ENCODE data around the gene CLCN7. TPM values are rescaled to one million over a fixed set of nuclear protein-coding genes. Genes with fewer than 3 reads are reported as not detected.
A peak's percentile ranks its signal among the peaks of the same experiment; 100 is the strongest.

CLCN7 gene
- total and polyA plus RNA-seq, 2 of the 13 experiments (the other 11 are each of a cell fraction or from before 2014, with no cell fraction given), result 24.6 to 25.1 TPM

DNA sequence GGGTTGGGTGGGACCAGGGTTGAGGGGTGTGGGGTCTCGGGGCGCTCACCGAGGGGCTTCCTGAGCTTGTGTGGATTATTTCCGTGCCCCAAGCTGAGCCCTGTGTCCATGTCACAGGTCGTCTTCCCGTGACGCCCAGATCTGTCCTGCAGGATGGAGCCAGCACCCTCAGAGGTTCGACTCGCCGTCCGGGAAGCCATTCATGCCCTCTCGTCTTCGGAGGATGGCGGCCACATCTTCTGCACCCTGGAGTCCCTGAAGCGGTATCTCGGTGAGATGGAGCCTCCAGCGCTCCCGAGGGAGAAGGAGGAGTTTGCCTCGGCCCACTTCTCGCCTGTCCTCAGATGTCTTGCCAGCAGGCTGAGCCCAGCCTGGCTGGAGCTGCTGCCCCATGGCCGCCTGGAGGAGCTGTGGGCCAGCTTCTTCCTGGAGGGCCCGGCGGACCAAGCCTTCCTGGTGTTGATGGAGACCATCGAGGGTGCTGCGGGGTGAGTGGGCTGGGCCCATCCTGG lies 19.4 kb upstream of the CLCN7 start:
- Histone ChIP-seq H3K9ac (ENCODE audit: insufficient read depth, low read depth, low read length) (peak overlapping the region; percentile 96), H3K36me3 (replicated peaks in 1 of 2; ENCODE audit: control insufficient read depth in 1 of 2, insufficient read depth in 2 of 2, low read length in 2 of 2) (peaks cover 2 to 19% of the 10 kb centered on the region in 2 experiments; a peak in 2 of 5 replicates), H4K20me1 (ENCODE audit: insufficient read depth, low read length) (no peaks in the 10 kb centered on the region), H3K27me3 (ENCODE audit: control insufficient read depth in 1 of 2, insufficient read depth in 2 of 2, low read length in 2 of 2) (peaks cover 2 to 6% of the 10 kb centered on the region in 2 experiments; a peak in 2 of 5 replicates), H3K27ac (ENCODE audit: extremely low read length, insufficient read depth, low read length) (peak overlapping the region; percentile 87), H3K4me1 (ENCODE audit: insufficient read depth, low read length) (peaks cover 30% of the 10 kb centered on the region), H3K9me3 (ENCODE audit: low read length) (no peaks in the 10 kb centered on the region), H3K4me2 (ENCODE audit: low read depth, low read length) (peak overlapping the region; percentile 75), H3K79me2 (ENCODE audit: insufficient read depth, low read length) (peaks cover 3% of the 10 kb centered on the region), H2AFZ (ENCODE audit: low read length) (no peak overlapping the region), H3K4me3 (replicated peaks in 1 of 3; ENCODE audit: insufficient read depth in 1 of 3, low read depth in 2 of 3, low read length in 3 of 3) (peak overlapping the region; percentile 89 to 95 (median 95); a peak in 5 of 6 replicates)
- intact Hi-C loops (cut with micrococcal nuclease; ENCODE audit: unreplicated experiment), result no loop called here
- no TSS peak for BruUV-seq (replicated peaks)
- WGBS (ENCODE audit: low lambda C conversion rate), result 60% methylated on average over 1 of the region's 25 CpGs
- in situ Hi-C loops (cut with HindIII; ENCODE audit: extremely low pct_ligation_motif_present, low pct_unique_long_range_greater_than_20kb), result no loop called here
- DNase-seq (ENCODE audit: low spot score), result peak; percentile 27
- no peak for FAIRE-seq
- ChIA-PET CTCF (ENCODE audit: low intra/inter-chr PET ratio, low total read pairs) (no interaction called here), POLR2A (interaction anchor here (0.6 to 2.2 kb wide), 3 partner anchors 11 to 212 kb away, joined by 3 to 5 read pairs (median 4); partner anchors contain the start of gene MAPK8IP3)
- peak; percentile 74 for ATAC-seq
- TF ChIP-seq MAZ (IDR thresholded peaks at IDR 0.05; ENCODE audit: borderline replicate concordance, low read depth, low read length) (no peak), MAZ (CRISPR knock-in tag; IDR thresholded peaks at IDR 0.05; ENCODE audit: low read depth) (no peak), GATAD1 (CRISPR knock-in tag; IDR thresholded peaks at IDR 0.05) (peak; percentile 55), EZH2 (conservative IDR thresholded peaks at IDR 0.05; ENCODE audit: low read depth, low read length) (no peak), CENPX (CRISPR knock-in tag; IDR thresholded peaks at IDR 0.05) (no peak), BORCS8-MEF2B (CRISPR knock-in tag; IDR thresholded peaks at IDR 0.05) (no peak), TOE1 (CRISPR knock-in tag; IDR thresholded peaks at IDR 0.05) (no peak), PITX1 (CRISPR knock-in tag; IDR thresholded peaks at IDR 0.05) (no peak), ZFP90 (CRISPR knock-in tag; IDR thresholded peaks at IDR 0.05; ENCODE audit: borderline replicate concordance) (no peak), STAG1 (CRISPR knock-in tag; IDR thresholded peaks at IDR 0.05) (peak; percentile 76), ESRRA (CRISPR knock-in tag; IDR thresholded peaks at IDR 0.05; ENCODE audit: low read depth) (no peak), MEF2D (CRISPR knock-in tag; IDR thresholded peaks at IDR 0.05) (no peak), CBX1 (IDR thresholded peaks at IDR 0.05; ENCODE audit: low read depth) (no peak), CEBPB (IDR thresholded peaks at IDR 0.05; ENCODE audit: borderline replicate concordance, low read depth, low read length) (no peak), SATB2 (CRISPR knock-in tag; IDR thresholded peaks at IDR 0.05) (no peak)
- TF ChIP-seq, protein P1, sequence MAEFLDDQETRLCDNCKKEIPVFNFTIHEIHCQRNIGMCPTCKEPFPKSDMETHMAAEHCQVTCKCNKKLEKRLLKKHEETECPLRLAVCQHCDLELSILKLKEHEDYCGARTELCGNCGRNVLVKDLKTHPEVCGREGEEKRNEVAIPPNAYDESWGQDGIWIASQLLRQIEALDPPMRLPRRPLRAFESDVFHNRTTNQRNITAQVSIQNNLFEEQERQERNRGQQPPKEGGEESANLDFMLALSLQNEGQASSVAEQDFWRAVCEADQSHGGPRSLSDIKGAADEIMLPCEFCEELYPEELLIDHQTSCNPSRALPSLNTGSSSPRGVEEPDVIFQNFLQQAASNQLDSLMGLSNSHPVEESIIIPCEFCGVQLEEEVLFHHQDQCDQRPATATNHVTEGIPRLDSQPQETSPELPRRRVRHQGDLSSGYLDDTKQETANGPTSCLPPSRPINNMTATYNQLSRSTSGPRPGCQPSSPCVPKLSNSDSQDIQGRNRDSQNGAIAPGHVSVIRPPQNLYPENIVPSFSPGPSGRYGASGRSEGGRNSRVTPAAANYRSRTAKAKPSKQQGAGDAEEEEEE (CRISPR knock-in tag; IDR thresholded peaks at IDR 0.05; ENCODE audit: borderline replicate concordance), result no peak
- TF ChIP-seq, protein P2, sequence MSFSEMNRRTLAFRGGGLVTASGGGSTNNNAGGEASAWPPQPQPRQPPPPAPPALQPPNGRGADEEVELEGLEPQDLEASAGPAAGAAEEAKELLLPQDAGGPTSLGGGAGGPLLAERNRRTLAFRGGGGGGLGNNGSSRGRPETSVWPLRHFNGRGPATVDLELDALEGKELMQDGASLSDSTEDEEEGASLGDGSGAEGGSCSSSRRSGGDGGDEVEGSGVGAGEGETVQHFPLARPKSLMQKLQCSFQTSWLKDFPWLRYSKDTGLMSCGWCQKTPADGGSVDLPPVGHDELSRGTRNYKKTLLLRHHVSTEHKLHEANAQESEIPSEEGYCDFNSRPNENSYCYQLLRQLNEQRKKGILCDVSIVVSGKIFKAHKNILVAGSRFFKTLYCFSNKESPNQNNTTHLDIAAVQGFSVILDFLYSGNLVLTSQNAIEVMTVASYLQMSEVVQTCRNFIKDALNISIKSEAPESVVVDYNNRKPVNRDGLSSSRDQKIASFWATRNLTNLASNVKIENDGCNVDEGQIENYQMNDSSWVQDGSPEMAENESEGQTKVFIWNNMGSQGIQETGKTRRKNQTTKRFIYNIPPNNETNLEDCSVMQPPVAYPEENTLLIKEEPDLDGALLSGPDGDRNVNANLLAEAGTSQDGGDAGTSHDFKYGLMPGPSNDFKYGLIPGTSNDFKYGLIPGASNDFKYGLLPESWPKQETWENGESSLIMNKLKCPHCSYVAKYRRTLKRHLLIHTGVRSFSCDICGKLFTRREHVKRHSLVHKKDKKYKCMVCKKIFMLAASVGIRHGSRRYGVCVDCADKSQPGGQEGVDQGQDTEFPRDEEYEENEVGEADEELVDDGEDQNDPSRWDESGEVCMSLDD (CRISPR knock-in tag; IDR thresholded peaks at IDR 0.05; ENCODE audit: borderline replicate concordance), result no peak
- TF ChIP-seq, protein P3, sequence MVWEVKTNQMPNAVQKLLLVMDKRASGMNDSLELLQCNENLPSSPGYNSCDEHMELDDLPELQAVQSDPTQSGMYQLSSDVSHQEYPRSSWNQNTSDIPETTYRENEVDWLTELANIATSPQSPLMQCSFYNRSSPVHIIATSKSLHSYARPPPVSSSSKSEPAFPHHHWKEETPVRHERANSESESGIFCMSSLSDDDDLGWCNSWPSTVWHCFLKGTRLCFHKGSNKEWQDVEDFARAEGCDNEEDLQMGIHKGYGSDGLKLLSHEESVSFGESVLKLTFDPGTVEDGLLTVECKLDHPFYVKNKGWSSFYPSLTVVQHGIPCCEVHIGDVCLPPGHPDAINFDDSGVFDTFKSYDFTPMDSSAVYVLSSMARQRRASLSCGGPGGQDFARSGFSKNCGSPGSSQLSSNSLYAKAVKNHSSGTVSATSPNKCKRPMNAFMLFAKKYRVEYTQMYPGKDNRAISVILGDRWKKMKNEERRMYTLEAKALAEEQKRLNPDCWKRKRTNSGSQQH (CRISPR knock-in tag; IDR thresholded peaks at IDR 0.05; ENCODE audit: low read depth), result no peak
- TF ChIP-seq, protein P4, sequence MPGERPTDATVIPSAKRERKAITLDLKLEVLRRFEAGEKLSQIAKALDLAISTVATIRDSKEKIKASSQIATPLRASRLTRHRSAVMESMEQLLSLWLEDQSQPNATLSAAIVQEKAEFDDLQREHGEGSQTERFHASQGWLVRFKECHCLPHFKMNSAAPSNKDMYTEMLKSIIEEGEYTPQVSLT (CRISPR knock-in tag; IDR thresholded peaks at IDR 0.05; ENCODE audit: borderline replicate concordance, low read depth), result no peak
